HepG2 (cell line): ENCODE data around the gene SPACA6. TPM values are rescaled to one million over a fixed set of nuclear protein-coding genes. Genes with fewer than 3 reads are reported as not detected.

ENCODE experiments used
- ATAC-seq: fragments of 200-7000 bp; cut with Tn5 transposase; 3 replicates; pipeline ENCODE4 v1.9.1; 2020; ENCODE audit warnings: mild to moderate bottlenecking, moderate library complexity
- BruUV-seq: library from RNA; stranded (reverse); fragments of 400-500 nt; replicated peaks from 2 replicates; lab custom pipeline; 2021; lab: Mats Ljungman, UMichigan
- CTCF ChIA-PET: fragments of 300-600 bp; formaldehyde crosslinking; extraction: SDS; loops from one replicate; lab custom pipeline; 2021; ENCODE audit warnings: low total read pairs, inconsistent platforms, low intra/inter-chr PET ratio; lab: Yijun Ruan, JAX
- POLR2A ChIA-PET: fragments of 350-600 bp; sonication (Branson Sonifier 250); formaldehyde crosslinking; loops from one replicate; lab custom pipeline; 2020; ENCODE audit warnings: antibody characterized with exemption, inconsistent platforms; lab: Yijun Ruan, JAX
- DNase-seq: peaks from one replicate; pipeline ENCODE4 v3.0.0-alpha.2; 2015; ENCODE audit warnings: low spot score
- FAIRE-seq: peaks from 3 replicates; lab custom pipeline; 2011; peaks lifted over from hg19 to GRCh38; lab: Jason Lieb, UNC
- H2AFZ ChIP-seq: one replicate; pipeline ENCODE4 v1.6.1; 2011; ENCODE audit warnings: low read length, inconsistent platforms
- H3K27ac ChIP-seq: fragments of 300-600 bp; 3 replicates; pipeline ENCODE4 v1.8.0; 2011; ENCODE audit warnings: mixed run types, mild to moderate bottlenecking, mixed read lengths, low read length, inconsistent platforms; ENCODE audit not compliant: insufficient read depth; ENCODE audit errors: extremely low read length
- H3K27me3 ChIP-seq, 2 experiments: fragments of 200-600 bp in 1 of 2; 2 replicates in 1 of 2; 3 replicates in 1 of 2; pipeline versions ENCODE4 v1.6.0 to v1.8.0; 2011; ENCODE audit warnings: low read length in 2 of 2, mild to moderate bottlenecking in 2 of 2, moderate library complexity in 2 of 2, inconsistent platforms in 1 of 2; ENCODE audit not compliant: insufficient read depth in 2 of 2, control insufficient read depth in 1 of 2
- H3K36me3 ChIP-seq, 2 experiments: fragments of 200-600 bp in 1 of 2; replicated peaks in 1 of 2; 2 replicates in 1 of 2; 3 replicates in 1 of 2; pipeline versions ENCODE4 v1.5.1 to v1.8.0; 2011; ENCODE audit warnings: low read length in 2 of 2, inconsistent platforms in 1 of 2; ENCODE audit not compliant: insufficient read depth in 2 of 2, control insufficient read depth in 1 of 2
- H3K4me1 ChIP-seq: 2 replicates; pipeline ENCODE4 v1.5.1; 2012; ENCODE audit warnings: low read length, inconsistent platforms; ENCODE audit not compliant: insufficient read depth
- H3K4me2 ChIP-seq: 2 replicates; pipeline ENCODE4 v1.6.0; 2011; ENCODE audit warnings: low read depth, low read length, inconsistent platforms
- H3K4me3 ChIP-seq, 3 experiments: fragments of 200-600 bp in 1 of 3; sonication (generic), shearing (Covaris generic) in 1 of 3; replicated peaks in 1 of 3; 2 replicates each; pipeline ENCODE4 v1.5.1; 2011 to 2016; ENCODE audit warnings: low read length in 3 of 3, inconsistent platforms in 2 of 3, low read depth in 2 of 3, mild to moderate bottlenecking in 2 of 3, control low read depth in 1 of 3, mixed read lengths in 1 of 3; ENCODE audit not compliant: insufficient read depth in 1 of 3
- H3K79me2 ChIP-seq: one replicate; pipeline ENCODE4 v1.6.1; 2011; ENCODE audit warnings: low read length, inconsistent platforms; ENCODE audit not compliant: insufficient read depth
- H3K9ac ChIP-seq: 2 replicates; pipeline ENCODE4 v1.6.0; 2011; ENCODE audit warnings: mild to moderate bottlenecking, low read depth, low read length, inconsistent platforms; ENCODE audit not compliant: insufficient read depth
- H3K9me3 ChIP-seq: 2 replicates; pipeline ENCODE4 v1.5.1; 2012; ENCODE audit warnings: mild to moderate bottlenecking, low read length
- H4K20me1 ChIP-seq: 2 replicates; pipeline ENCODE4 v1.6.0; 2011; ENCODE audit warnings: inconsistent platforms, mild to moderate bottlenecking, low read length, moderate library complexity; ENCODE audit not compliant: insufficient read depth
- RFX5 ChIP-seq: IDR thresholded peaks from 2 replicates; pipeline ENCODE4 v1.6.1; 2011; ENCODE audit warnings: low read depth, low read length, improper control_type of control experiment
- TRIM24 ChIP-seq: sonication (generic); formaldehyde crosslinking; IDR thresholded peaks from 2 replicates; pipeline ENCODE4 v1.8.0; 2022; ENCODE audit warnings: mild to moderate bottlenecking, missing genetic modification reagents
- ZNF430 ChIP-seq: sonication (generic); formaldehyde crosslinking; IDR thresholded peaks from 2 replicates; pipeline ENCODE4 v1.9.0; 2021; ENCODE audit warnings: mild to moderate bottlenecking, missing genetic modification reagents
- WGBS: methylation state at CpG from one replicate; pipeline ENCODE4 v1.1.6; 2017; ENCODE audit warnings: low lambda C conversion rate; 5-methylcytosine and 5-hydroxymethylcytosine counted together
- in situ Hi-C: cut with HindIII; loops from 2 replicates; pipeline ENCODE4 v1.10.0; 2017; ENCODE audit warnings: low pct_unique_long_range_greater_than_20kb; ENCODE audit not compliant: extremely low pct_ligation_motif_present
- intact Hi-C: fragments of 100-400 bp; cut with micrococcal nuclease; formaldehyde crosslinking; loops from one replicate; pipeline ENCODE4 v1.10.0; 2022; ENCODE audit not compliant: unreplicated experiment
- polyA plus RNA-seq, 8 experiments: library from polyadenylated mRNA; depleted of rRNA in 3 of 8; stranded (reverse) in 7 of 8; unstranded in 1 of 8; fragments of >200 nt; fragmentation: Illumina TruSeq in 4 of 8; extraction: Trizol in 4 of 8; gene quantifications; 2 replicates each; pipeline versions ENCODE4 v1.2.1 to v1.2.3, GENCODE V29; 2011 to 2016; ENCODE audit warnings: low read depth in 4 of 8, missing spikeins in 1 of 8, mixed read lengths in 1 of 8; ENCODE audit not compliant: insufficient read depth in 1 of 8
- total RNA-seq, 5 experiments: library from RNA; depleted of rRNA; stranded (reverse); fragments of >200 nt; fragmentation: Illumina TruSeq; extraction: Trizol; gene quantifications; 2 replicates each; pipeline ENCODE4 v1.2.3, GENCODE V29; 2016; ENCODE audit warnings: low read depth in 1 of 5
- TF ChIP-seq, protein P1 (sequence below): sonication (generic); formaldehyde crosslinking; IDR thresholded peaks from 2 replicates; pipeline ENCODE4 v1.4.0; 2020; ENCODE audit warnings: missing genetic modification reagents
- TF ChIP-seq, protein P2 (sequence below): sonication (generic); formaldehyde crosslinking; IDR thresholded peaks from 2 replicates; pipeline ENCODE4 v1.5.0; 2020; ENCODE audit warnings: missing genetic modification reagents, mild to moderate bottlenecking, borderline replicate concordance

Gene SPACA6
- total and polyA plus RNA-seq, 2 of the 13 experiments (the other 11 are each of a cell fraction or from before 2014, with no cell fraction given): 1.4 to 2.2 TPM

DNA sequence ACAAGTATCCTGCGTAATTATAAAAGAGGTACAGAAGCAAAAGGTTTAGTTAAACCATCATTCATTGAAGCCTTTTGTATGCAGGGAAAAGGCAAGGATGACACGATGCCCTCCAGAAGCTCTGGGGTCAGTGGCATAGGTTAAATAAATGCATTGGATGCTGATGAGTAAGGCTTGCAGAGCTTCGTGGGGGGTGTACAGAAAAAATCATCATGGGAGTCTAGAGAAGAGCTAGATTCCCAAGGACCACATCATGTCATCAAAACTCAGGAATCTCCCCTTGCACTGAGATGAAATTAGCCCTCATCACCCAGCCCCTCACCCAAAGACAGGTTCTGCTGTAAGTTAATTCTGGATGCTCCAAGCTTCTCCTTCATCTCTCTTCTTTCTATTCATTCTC, 50.3 kb downstream of the SPACA6 start:
- Histone ChIP-seq H3K4me1 (no peaks in the 10 kb centered on the region), H3K9ac (no peak overlapping the region), H3K36me3 (no peaks in the 10 kb centered on the region), H3K9me3 (no peaks in the 10 kb centered on the region), H3K4me2 (no peak overlapping the region), H3K27ac (no peak overlapping the region), H2AFZ (no peak overlapping the region), H3K79me2 (no peaks in the 10 kb centered on the region), H3K4me3 (no peak overlapping the region), H3K27me3 (peaks cover 0 to 4% of the 10 kb centered on the region in 2 experiments; a peak in 1 of 5 replicates), H4K20me1 (no peaks in the 10 kb centered on the region)
- ChIA-PET CTCF (no interaction called here), POLR2A (no interaction called here)
- intact Hi-C loops (no loop called here), in situ Hi-C loops (no loop called here)
- ATAC-seq (no peak), DNase-seq (no peak), FAIRE-seq (no peak)
- BruUV-seq: no TSS peak
- TF ChIP-seq ZNF430 (CRISPR knock-in tag): no peak
- TF ChIP-seq RFX5: no peak
- TF ChIP-seq, protein P1, sequence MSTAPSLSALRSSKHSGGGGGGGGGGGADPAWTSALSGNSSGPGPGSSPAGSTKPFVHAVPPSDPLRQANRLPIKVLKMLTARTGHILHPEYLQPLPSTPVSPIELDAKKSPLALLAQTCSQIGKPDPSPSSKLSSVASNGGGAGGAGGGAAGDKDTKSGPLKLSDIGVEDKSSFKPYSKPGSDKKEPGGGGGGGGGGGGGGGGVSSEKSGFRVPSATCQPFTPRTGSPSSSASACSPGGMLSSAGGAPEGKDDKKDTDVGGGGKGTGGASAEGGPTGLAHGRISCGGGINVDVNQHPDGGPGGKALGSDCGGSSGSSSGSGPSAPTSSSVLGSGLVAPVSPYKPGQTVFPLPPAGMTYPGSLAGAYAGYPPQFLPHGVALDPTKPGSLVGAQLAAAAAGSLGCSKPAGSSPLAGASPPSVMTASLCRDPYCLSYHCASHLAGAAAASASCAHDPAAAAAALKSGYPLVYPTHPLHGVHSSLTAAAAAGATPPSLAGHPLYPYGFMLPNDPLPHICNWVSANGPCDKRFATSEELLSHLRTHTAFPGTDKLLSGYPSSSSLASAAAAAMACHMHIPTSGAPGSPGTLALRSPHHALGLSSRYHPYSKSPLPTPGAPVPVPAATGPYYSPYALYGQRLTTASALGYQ (CRISPR knock-in tag): no peak
- TF ChIP-seq, protein P2, sequence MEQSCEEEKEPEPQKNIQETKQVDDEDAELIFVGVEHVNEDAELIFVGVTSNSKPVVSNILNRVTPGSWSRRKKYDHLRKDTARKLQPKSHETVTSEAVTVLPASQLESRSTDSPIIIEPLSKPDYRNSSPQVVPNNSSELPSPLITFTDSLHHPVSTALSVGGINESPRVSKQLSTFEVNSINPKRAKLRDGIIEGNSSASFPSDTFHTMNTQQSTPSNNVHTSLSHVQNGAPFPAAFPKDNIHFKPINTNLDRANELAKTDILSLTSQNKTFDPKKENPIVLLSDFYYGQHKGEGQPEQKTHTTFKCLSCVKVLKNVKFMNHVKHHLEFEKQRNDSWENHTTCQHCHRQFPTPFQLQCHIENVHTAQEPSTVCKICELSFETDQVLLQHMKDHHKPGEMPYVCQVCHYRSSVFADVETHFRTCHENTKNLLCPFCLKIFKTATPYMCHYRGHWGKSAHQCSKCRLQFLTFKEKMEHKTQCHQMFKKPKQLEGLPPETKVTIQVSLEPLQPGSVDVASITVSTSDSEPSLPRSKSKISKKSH (CRISPR knock-in tag): no peak
- TF ChIP-seq TRIM24 (CRISPR knock-in tag): no peak
- 18% methylated on average over 3 of the region's 3 CpGs for WGBS
